Bone marrow (tissue), 2 donors: ENCODE data around the gene MPHOSPH8.
"Not testable (repeated sequence)": the region's sequence is repeated elsewhere in the genome, so short reads cannot be mapped to it uniquely, and the experiment has no call there.

Source experiments
- DNase-seq, 2 donors: peaks; one replicate each; lab custom pipeline; 2025; lab: John Stamatoyannopoulos, UW

The MPHOSPH8 gene

DNA sequence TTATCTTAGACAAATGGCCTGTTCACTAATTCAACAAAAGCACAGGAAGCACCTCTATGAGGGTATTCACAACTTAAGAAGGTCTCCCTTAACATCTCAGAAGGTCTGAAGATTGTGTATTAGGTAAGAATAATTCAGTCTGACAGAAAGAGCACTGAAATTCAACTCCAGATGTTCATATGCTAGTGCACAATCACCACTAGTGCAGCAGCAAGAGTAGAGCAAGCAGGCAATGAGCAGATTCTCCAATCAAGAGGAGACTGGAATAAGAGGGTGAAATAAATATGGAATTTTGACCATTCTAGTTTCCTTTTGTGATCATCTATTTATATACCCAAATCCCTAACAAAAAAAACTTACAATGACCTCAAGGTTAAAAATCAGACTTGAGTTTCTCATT lies 52.0 kb downstream of the MPHOSPH8 start:
- DNase-seq, result no peak

DNA sequence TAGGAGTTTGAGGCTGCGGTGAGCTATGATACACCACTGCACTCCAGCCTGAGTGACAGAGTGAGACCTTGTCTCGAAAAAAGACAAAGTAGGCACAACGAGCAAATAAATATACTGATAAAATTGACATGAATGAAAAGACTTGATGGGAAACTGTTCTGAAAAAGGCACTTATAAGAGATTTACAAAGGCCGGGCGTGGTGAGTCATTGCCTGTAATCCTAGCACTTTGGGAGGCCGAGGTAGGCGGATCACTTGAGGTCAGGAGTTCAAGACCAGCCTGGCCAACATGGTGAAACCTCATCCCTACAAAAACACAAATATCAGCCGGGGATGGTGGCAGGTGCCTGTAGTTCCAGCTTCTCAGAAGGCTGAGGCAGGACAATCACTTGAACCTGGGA lies 58.0 kb downstream of the MPHOSPH8 start:
- DNase-seq, result not testable (repeated sequence)

DNA sequence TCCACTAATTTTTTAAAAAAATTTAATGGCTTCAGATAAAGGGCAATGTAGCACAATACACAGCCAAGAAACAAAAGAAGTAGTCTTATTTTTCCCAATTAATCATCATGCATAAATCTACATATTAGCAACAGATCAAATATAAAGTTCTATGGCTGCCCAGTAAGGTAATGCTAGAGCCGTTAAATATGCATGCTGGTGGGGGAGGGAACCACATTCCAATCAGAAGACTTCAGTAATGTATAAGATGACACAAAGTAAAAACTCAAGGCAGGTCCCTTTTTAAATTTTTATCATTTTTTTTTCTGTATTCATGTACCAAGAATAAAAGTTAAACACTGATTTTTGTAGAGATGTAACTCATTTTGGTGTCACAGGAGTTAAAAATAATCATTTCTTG lies 62.0 kb downstream of the MPHOSPH8 start:
- DNase-seq, result no peak

DNA sequence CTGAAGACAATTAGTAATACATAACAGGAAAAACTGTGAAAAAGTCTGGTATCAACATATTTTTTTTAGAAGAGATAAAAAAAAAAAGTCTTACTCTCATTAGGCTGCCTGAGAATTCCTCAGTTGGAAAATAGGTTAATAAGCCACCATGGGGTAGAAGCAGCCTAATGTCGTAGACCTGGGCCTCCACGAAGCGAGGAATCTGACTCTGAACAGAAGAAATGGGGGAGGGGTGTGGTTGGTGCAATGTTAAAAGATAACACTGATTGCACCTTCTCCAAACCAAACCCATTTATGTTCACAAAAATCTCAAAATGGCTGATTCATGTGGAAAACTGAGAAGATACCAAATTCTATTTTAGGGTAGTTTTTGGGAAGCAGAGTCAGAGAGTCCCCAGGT lies 62.4 kb downstream of the MPHOSPH8 start:
- no peak for DNase-seq

DNA sequence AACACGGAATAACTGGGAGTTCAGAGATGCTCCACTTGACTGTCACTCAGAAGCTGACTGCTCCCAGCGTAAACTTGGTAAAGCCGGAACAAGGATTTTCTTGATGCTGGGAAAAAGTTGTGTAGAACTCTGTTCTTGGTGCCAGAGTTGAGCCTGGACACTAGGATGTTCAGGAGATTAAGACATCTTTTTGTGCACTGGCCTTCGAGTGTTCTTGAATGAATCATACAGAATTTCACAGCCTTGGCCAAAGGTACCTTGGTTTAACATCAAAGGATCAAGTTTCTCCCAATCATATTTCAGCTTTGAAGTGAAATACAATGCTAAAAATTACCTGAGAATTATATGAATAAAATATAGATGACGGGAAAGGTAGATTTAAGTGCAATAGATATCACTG lies 67.5 kb downstream of the MPHOSPH8 start:
- DNase-seq, result not testable (repeated sequence)

DNA sequence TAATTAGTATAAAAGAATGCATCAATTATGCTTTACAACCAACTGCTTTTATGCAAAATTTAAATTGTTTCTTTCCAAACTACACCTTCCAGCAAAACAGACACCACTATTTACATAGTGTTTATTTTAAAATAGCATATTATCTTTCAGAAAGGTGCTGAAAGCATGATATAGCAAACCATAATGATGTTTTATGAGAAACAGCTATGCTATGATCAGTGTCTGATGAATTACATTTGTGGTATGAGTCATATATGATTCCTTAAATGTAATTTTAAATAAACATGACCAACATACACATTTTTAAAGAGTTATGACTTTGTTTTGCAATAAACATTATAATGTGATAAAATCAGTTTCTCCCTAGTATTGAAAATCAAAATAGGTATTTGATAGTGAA lies 68.2 kb downstream of the MPHOSPH8 start:
- DNase-seq, result not testable (repeated sequence)

DNA sequence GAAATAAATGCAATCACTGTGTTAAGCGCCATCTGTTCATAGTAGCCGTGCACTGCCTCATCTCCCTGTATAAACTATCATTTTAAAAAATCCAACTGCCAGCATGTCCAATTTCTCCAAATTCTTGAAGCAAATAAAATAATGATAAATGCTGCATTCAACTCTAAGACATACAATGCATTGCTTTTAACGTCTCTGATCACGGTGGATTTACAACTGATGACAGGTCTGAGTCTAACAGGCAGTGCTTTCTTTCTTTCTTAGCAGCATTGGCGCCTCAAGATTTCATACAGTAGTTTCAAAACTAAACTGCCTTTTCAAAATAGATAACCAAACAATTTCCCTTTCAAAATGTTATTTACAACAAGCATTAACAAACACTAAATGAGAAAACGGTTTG lies 70.8 kb downstream of the MPHOSPH8 start:
- not testable (repeated sequence) for DNase-seq

DNA sequence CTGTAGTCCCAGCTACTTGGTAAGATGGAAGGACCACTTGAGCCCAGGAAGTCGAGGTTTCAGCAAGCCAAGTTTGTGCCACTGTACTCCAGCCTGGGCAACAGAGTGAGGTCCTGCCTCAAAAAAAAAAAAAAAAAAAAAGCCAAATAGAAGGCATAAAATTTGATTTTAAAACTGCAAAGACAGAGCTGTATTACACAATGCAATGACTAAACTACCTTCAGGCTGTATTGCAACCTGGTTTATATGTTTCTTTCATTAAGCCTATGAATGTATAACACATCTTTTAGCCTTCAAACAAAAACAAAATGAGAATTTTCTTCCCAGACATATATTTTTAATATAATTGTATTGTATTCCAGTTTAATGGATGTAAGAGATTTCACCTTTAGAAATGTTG lies 75.6 kb downstream of the MPHOSPH8 start:
- not testable (repeated sequence) for DNase-seq

DNA sequence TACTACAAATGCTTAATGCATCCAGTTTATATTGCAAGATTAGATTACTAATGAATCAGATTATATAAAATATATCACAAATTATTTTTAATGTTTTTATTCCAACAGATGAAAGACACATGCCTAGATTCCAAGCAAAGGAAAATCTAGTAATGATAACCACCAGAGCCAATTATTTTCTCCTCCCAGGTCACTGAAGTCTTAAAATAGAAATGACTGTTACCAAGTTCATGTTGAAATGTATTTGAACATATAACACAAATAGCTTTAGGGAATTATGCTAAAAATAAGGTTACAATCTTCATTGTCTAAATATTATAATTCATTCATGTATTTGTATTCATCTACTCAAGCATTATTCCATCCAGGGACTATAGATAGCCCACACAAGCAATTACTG lies 76.3 kb downstream of the MPHOSPH8 start:
- DNase-seq, result not testable (repeated sequence)

DNA sequence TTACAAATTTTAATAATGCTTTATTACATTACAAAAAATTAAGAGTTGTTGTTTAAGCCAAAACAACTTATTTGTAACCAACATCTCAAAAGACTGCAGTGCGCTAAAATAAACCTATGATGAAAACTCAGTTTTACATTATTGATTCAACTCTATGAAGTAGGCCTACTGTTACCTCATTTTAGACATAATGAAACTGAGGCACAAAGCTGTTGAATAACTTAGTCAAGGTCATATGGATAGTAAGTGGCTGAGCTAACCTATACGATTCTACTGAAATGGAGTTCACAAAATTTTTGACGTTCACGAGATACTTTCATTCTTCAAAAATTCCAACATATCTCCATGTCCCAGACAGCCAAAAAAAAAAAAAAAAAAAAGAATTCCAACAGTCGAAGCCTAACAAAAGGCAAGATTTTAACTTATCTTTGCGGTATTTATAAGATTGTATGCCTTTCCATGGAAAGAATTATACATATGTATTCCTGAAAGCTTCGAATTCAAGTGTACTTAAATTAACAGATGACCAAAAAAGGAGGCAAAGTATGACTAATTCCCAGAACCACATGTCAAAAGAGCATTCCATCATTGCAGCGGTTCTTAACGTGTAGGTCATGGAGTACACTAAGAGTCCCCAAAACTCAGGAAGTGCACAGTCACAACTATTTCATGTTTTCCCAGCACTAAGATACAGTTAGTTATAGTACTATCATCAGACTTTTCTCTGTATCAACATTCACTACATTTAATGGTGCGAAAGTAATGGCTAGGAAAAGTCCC lies 79.9 kb downstream of the MPHOSPH8 start:
- peak in 1 of 2 donors; percentile 56 for DNase-seq

DNA sequence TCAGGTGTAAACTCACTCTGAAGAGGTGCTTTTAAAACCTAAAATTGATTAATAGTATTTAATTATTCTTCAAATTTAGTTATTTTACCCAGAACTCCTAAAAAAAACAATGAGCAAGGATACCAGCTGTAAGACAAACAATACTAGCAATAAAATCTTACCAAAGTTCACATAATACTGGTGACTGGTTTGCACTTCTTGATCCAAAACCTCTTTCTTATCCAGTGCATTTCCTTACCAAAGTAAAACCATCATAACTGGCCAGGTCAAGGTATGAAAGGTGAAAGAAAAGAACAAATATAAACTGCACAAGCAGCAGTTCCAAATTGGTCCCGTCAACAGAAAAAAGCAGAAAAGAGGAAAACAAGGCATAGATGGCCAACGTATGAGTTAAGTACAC lies 86.6 kb downstream of the MPHOSPH8 start:
- DNase-seq, result no peak
